Breast epithelium (tissue), 3 donors: ENCODE results near the gene TBC1D2.

Experiments
- CTCF ChIP-seq, 3 donors: fragments of 450-650 bp; IDR thresholded peaks; one replicate each; pipeline ENCODE4 v1.5.1; 2016 to 2017; ENCODE audit warnings: antibody characterized with exemption in 3 of 3, mild to moderate bottlenecking in 3 of 3, moderate library complexity in 3 of 3
- POLR2A ChIP-seq: fragments of 450-650 bp; IDR thresholded peaks from one replicate; pipeline ENCODE4 v1.6.1; 2016; ENCODE audit warnings: antibody characterized with exemption, mild to moderate bottlenecking, moderate library complexity
- POLR2AphosphoS5 ChIP-seq, 3 donors: sonication (generic); formaldehyde crosslinking; IDR thresholded peaks; one replicate each; pipeline ENCODE4 v1.6.1; 2017; ENCODE audit warnings: antibody characterized with exemption in 3 of 3

GRCh38 chr9:98227883-98228282 lies 27.6 kb downstream of the TBC1D2 start:
- TF ChIP-seq CTCF (IDR thresholded peaks at IDR 0.05) (no peak), POLR2AphosphoS5 (IDR thresholded peaks at IDR 0.05) (no peak), POLR2A (no peak)
